Activated CD4-positive, alpha-beta T cell treated with anti-CD3 and anti-CD28 coated beads, Interleukin-2, amount 10 ng/mL, durations not matched to agents 24 days and 14 days (primary cell): ENCODE data around the gene EPHA1. TPM values are rescaled to one million over a fixed set of nuclear protein-coding genes. Genes with fewer than 3 reads are reported as not detected.

Source experiments
- DNase-seq: peaks from one replicate; pipeline ENCODE4 v3.0.0; 2022
- H3K27ac Mint-ChIP-seq: one replicate; pipeline ENCODE4 v1.8.0; 2022; ENCODE audit warnings: mild to moderate bottlenecking, mixed read lengths
- H3K27me3 Mint-ChIP-seq: one replicate; pipeline ENCODE4 v1.8.0; 2022; ENCODE audit warnings: mixed read lengths
- H3K36me3 Mint-ChIP-seq: one replicate; pipeline ENCODE4 v1.8.0; 2022; ENCODE audit warnings: low read depth, mild to moderate bottlenecking, mixed read lengths
- H3K4me1 Mint-ChIP-seq: one replicate; pipeline ENCODE4 v1.8.0; 2021; ENCODE audit warnings: mixed read lengths
- H3K4me3 Mint-ChIP-seq: one replicate; pipeline ENCODE4 v1.8.0; 2022; ENCODE audit warnings: mild to moderate bottlenecking, moderate library complexity, mixed read lengths
- H3K9me3 Mint-ChIP-seq: one replicate; pipeline ENCODE4 v1.8.0; 2021; ENCODE audit warnings: mixed read lengths
- intact Hi-C: fragments of 100-400 bp; cut with micrococcal nuclease; formaldehyde crosslinking; loops from one replicate; pipeline ENCODE4 v1.15.1; 2023
- total RNA-seq: library from RNA; stranded (reverse); gene quantifications from 2 replicates; pipeline ENCODE4 v1.2.3, GENCODE V29; 2022

Gene EPHA1
- total RNA-seq, 1 donor from 2014 or later: 0.09 TPM

DNA sequence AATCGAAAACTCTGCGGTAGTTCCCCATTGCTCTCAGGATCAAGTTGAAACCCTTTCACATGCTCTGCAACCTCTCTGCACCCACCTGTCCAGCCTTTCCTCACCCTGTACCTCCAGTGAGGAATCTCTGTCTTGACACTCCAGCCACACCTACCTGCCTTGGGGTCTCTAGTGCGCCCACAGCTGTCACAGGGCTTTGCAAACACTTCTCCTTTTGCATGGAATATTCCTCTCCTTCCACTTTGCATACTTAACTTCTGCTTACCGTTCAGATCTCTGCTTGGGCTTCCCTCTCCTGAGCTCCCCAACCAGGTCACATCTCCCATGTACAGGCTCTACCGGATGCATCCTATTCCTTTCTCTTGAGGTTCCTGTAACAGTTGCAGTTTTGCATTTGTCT is 34.1 kb downstream of the EPHA1 start:
- Mint-ChIP-seq H3K4me3 (no peak overlapping the region), H3K36me3 (no peaks in the 10 kb centered on the region), H3K9me3 (no peaks in the 10 kb centered on the region), H3K27me3 (peaks cover 3% of the 10 kb centered on the region), H3K27ac (no peak overlapping the region), H3K4me1 (peaks cover 48% of the 10 kb centered on the region)
- no peak for DNase-seq
- intact Hi-C loops: no loop called here

DNA sequence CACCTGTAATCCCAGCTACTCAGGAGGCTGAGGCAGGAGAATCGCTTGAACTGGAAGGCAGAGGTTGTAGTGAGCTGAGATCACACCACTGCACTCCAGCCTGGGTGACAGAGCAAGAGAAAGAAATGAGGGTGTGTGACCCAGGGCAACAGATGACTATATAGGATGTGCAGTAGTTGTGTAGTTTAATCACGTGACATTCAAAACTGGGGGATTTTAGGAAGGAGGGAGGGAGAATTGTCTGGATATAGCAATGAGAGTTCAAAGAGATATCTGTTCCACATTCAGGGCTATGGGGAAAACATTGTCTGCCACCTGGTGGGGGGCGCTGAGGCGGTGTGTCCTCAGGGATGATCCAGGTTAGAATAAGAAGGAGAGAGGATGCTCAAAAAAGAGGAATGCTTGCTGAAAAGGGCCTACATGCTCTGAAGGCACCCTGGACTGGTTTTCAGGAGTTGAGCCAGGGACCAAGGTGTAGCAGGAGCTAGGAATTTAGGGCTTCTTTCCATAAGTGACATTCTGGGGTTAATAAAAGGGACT is 35.3 kb downstream of the EPHA1 start:
- Mint-ChIP-seq H3K36me3 (no peaks in the 10 kb centered on the region), H3K4me1 (peaks cover 39% of the 10 kb centered on the region), H3K27me3 (peaks cover 9% of the 10 kb centered on the region), H3K27ac (peak overlapping the region; percentile 12), H3K4me3 (no peak overlapping the region), H3K9me3 (no peaks in the 10 kb centered on the region)
- intact Hi-C loops: no loop called here
- no peak for DNase-seq

DNA sequence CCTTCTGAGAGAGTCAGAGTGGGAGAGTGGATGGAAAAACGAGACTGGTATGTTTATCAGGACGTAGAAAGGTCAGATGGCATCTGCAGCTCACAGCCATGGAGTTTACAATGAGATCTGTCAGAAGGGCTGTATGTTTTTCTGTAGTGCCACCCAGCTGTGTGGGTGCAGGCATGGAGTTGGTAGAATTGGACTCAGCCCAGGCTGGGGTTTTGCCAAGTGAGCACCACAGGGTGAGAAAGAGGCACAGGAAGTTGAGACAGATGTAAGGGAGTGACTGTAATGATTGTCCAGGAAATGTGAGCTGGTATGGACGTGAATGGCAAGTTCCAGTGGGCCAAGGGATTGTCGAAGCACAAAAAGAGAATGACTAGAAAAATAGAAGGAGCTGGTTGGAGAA is 36.6 kb downstream of the EPHA1 start:
- peak overlapping the region; percentile 73 for H3K27ac Mint-ChIP-seq
- no peaks in the 10 kb centered on the region for H3K36me3 Mint-ChIP-seq
- H3K4me1 Mint-ChIP-seq: peaks cover 34% of the 10 kb centered on the region
- H3K9me3 Mint-ChIP-seq: no peaks in the 10 kb centered on the region
- peaks cover 14% of the 10 kb centered on the region for H3K27me3 Mint-ChIP-seq
- DNase-seq: peak; percentile 69
- no peak overlapping the region for H3K4me3 Mint-ChIP-seq
- intact Hi-C loops: loop anchor here (1.0 kb wide), 1 partner anchor 8 kb away; no protein-coding TSS in a partner anchor

GRCh38 chr7:143369678-143370651 is 38.7 kb downstream of the EPHA1 start:
- no peaks in the 10 kb centered on the region for H3K36me3 Mint-ChIP-seq
- H3K4me3 Mint-ChIP-seq: no peak overlapping the region
- H3K27ac Mint-ChIP-seq: no peak overlapping the region
- no peaks in the 10 kb centered on the region for H3K9me3 Mint-ChIP-seq
- intact Hi-C loops: loop anchor here (5.0 kb wide), 1 partner anchor 37 kb away; the partner anchor contains the start of gene EPHA1
- H3K4me1 Mint-ChIP-seq: peaks cover 16% of the 10 kb centered on the region
- H3K27me3 Mint-ChIP-seq: peaks cover 30% of the 10 kb centered on the region
- DNase-seq: no peak

DNA sequence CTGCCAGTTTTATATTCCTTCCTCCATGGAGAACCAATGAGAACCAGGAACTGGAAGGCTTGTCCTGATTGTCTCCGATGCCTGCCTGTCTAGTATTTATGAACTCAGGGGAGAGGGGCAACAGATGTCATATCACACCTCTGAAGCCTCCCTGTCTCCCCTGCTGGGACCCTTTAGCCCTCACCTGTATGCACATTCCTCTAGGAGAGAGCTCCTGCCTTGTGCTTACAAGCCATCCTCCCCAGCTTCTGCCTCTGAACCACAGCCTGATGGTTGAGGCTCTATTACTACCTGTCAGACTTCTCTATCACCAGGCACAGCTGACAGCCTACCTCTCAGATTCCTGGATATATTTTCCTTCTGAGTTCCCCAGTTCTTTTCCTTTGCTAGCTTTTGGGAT is 40.3 kb downstream of the EPHA1 start:
- peaks cover 9% of the 10 kb centered on the region for H3K4me1 Mint-ChIP-seq
- intact Hi-C loops: loop anchor here (5.0 kb wide), 1 partner anchor 39 kb away; the partner anchor contains the start of gene EPHA1
- no peaks in the 10 kb centered on the region for H3K9me3 Mint-ChIP-seq
- H3K27ac Mint-ChIP-seq: no peak overlapping the region
- peaks cover 46% of the 10 kb centered on the region for H3K27me3 Mint-ChIP-seq
- H3K4me3 Mint-ChIP-seq: no peak overlapping the region
- no peak for DNase-seq
- no peaks in the 10 kb centered on the region for H3K36me3 Mint-ChIP-seq

DNA sequence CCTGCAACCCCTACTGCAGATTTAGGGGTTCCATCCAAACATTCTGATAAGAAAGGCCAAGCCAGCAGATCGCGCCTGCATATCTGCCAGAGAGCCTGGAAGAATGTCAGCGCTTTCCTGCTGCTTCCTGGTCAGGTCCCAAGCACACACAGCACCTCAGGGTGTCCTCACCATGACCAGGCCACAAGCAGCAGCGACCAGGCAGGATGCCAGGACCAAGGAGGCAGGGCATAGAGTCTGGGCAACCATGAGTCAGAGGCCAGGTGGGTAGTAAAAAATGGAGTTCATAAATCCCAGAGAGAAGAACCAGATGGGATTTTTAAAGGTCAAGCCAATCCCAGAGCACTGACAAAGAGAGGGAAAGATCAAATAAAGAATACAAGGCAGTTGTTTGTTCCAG is 40.7 kb downstream of the EPHA1 start:
- intact Hi-C loops: loop anchor here (5.0 kb wide), 1 partner anchor 39 kb away; the partner anchor contains the start of gene EPHA1
- Mint-ChIP-seq H3K9me3 (no peaks in the 10 kb centered on the region), H3K27me3 (peaks cover 50% of the 10 kb centered on the region)

GRCh38 chr7:143363016-143363937 is 45.4 kb downstream of the EPHA1 start:
- Mint-ChIP-seq H3K27ac (no peak overlapping the region), H3K36me3 (no peaks in the 10 kb centered on the region), H3K4me1 (peaks cover 9% of the 10 kb centered on the region), H3K4me3 (peak overlapping the region; percentile 64), H3K27me3 (peaks cover 72% of the 10 kb centered on the region), H3K9me3 (no peaks in the 10 kb centered on the region)
- intact Hi-C loops: no loop called here
- DNase-seq: no peak

More for the DNA sequence above, 40.7 kb downstream of the EPHA1 start:
- H3K36me3 Mint-ChIP-seq: no peaks in the 10 kb centered on the region
- DNase-seq: no peak
- no peak overlapping the region for H3K27ac Mint-ChIP-seq
- H3K4me1 Mint-ChIP-seq: peaks cover 12% of the 10 kb centered on the region
- no peak overlapping the region for H3K4me3 Mint-ChIP-seq

- DNase-seq: peak; percentile 76
- H3K4me1 Mint-ChIP-seq: peaks cover 9% of the 10 kb centered on the region
- no peaks in the 10 kb centered on the region for H3K36me3 Mint-ChIP-seq
- no peaks in the 10 kb centered on the region for H3K9me3 Mint-ChIP-seq
- peak within 1 kb of the TSS; percentile 89 for H3K4me3 Mint-ChIP-seq
- intact Hi-C loops: loop anchor here (1.0 kb wide), 1 partner anchor 18 kb away; no protein-coding TSS in a partner anchor
- H3K27me3 Mint-ChIP-seq: peaks cover 74% of the 10 kb centered on the region
- peak within 1 kb of the TSS; percentile 35 for H3K27ac Mint-ChIP-seq
These were observed 46.3 kb downstream of the EPHA1 start, which contains the start of gene FAM131B for GRCh38 chr7:143362131-143363015. Gene FAM131B, minus strand, starts transcription at chr7:143362713. Its CDS starts 110 bp downstream, at chr7:143362603.

DNA sequence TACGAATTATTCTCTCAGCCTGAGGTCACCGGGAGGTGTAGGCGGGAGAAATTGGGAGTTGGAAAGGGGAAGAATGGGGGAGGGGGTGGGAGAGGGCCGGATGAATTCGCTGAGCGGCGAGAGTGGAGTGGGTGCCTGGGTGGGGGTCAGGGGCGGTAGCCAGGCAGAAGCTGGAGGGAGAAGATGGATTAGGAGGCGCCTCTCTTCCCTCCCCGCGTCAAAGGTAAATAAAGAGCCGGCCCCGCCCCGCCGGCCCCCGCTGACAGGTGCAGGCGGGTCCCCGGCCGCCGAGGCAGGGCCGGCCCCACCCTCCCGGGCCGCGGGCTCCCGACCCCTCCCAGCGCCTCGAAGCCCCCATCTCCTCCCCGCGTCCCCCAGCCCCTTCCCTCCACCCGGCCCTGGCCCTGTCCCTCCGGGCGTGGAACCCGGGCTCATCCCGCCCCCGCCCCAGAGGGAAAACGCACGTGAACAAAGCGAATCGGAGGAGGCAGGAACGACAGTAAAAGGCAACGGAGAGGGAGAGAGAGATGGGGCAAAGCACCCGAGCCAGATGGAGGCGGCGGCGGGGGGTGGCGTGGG is 47.0 kb downstream of the EPHA1 start:
- H3K4me1 Mint-ChIP-seq: peaks cover 9% of the 10 kb centered on the region
- H3K36me3 Mint-ChIP-seq: no peaks in the 10 kb centered on the region
- H3K4me3 Mint-ChIP-seq: peak overlapping the region; percentile 89
- H3K27me3 Mint-ChIP-seq: peaks cover 67% of the 10 kb centered on the region
- no peak overlapping the region for H3K27ac Mint-ChIP-seq
- intact Hi-C loops: loop anchor here (1.0 kb wide), 1 partner anchor 19 kb away; no protein-coding TSS in a partner anchor
- DNase-seq: no peak
- no peaks in the 10 kb centered on the region for H3K9me3 Mint-ChIP-seq

DNA sequence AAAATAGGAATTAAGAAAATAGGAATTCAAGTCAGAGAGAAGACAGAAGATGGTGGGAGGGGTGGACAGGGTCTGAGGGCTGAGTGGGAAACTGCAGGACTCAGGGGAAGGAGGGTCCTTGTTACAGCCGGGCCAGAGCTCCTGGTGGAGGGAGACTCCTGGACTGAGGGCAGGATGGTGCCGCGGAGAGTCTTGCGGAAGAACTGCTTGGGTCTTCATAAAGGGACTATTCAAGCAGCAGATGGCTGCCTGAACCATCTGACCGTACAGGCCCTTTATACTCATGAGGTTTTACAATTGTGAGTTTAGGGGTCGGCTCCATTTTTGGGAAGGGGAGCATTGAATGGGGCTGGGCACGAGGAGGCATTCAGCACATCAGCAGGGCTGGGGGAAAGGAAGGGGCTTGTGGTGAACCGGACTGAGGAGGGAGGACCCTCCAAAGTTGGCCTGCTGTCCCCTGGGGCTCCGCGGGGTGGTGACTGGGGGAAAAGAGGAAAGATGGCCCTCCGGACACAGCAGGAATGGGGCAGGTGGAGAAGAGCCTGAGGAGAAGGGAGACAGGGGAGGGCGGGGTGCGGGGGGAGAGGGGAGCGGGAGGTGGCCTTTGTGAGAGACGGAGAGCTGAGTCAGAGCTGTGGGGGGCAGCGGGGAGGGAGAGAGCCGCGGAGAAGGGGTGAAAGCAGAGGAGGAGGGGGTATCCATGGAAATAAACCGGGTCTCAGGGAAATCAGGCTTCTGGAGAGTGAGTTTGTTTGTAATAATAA is 47.7 kb downstream of the EPHA1 start:
- Mint-ChIP-seq H3K4me1 (peaks cover 9% of the 10 kb centered on the region), H3K36me3 (no peaks in the 10 kb centered on the region), H3K27ac (peak overlapping the region; percentile 22), H3K27me3 (peaks cover 62% of the 10 kb centered on the region), H3K9me3 (no peaks in the 10 kb centered on the region), H3K4me3 (peak overlapping the region; percentile 62)
- intact Hi-C loops: no loop called here
- no peak for DNase-seq

DNA sequence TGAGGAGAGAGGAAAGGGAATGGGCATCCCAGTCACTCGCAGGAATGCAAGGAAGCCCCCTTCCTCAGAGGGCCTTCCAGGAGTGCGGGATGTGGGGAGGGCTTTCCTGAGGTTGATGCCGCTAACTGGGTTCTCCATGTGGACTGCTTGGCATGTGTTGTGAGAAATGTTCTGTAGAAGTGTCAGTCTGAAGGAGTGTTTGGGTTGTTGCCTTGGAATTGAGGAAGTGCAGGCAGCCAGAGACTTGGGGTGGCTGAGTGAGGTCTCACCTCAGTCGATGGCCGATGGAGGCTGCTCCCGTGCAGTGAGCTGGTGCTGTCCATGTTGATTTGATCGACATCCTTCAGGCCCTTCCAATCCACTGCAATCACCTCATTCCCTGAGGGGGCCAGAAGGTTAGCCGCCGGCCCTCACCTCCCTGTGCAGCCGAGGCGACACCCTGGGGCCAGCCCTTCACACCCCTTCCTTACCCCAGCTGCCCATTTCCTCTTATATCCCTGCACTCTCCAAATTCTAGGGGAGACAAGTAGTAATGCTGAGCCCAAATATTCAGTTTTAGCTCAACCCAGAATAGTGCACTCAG is 48.8 kb downstream of the EPHA1 start:
- H3K4me3 Mint-ChIP-seq: no peak overlapping the region
- intact Hi-C loops: no loop called here
- H3K27me3 Mint-ChIP-seq: peaks cover 56% of the 10 kb centered on the region
- H3K36me3 Mint-ChIP-seq: no peaks in the 10 kb centered on the region
- H3K9me3 Mint-ChIP-seq: no peaks in the 10 kb centered on the region
- peaks cover 9% of the 10 kb centered on the region for H3K4me1 Mint-ChIP-seq
- no peak overlapping the region for H3K27ac Mint-ChIP-seq
- no peak for DNase-seq
